ENCODE measurements around the gene ASF1A.

ASF1A gene

DNA sequence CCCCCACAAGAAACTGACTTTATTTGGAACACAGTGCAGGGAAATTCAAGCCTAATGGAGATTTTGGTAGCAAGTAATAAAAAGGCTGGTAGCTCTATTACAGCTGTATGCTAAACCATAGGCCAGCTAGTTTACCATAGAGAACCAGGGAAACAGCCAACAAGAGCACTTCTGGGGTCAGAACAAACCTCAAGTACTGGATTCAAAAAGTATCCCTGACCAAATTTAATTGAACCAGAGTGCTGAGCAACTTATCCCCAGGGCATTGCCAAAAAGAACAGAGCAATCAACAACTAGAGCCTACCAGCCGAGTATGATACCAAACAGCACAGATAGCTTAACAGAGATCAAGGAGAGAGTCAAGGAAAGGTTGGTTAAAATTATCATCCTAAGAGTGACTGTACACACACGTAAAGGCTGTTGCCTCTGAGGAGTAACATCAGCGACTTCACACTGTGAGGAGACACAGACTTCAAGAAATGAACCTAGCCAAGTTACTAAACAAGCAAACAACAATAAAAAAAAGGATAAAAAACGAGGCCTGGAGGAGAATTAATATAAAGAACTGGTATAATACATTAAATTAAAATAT, 11.5 kb upstream of the ASF1A start:
- H2AFZ ChIP-seq (ENCODE audit: low read depth, low read length, severe bottlenecking): no peak overlapping the region
- no peaks in the 10 kb centered on the region for H4K20me1 ChIP-seq (ENCODE audit: low read depth, low read length)
- no peaks in the 10 kb centered on the region for H3K27me3 ChIP-seq (ENCODE audit: low read length)
- H3K36me3 ChIP-seq (ENCODE audit: low read length): no peaks in the 10 kb centered on the region
- H3F3A ChIP-seq (ENCODE audit: insufficient read depth): peaks cover 5% of the 10 kb centered on the region
- no peaks in the 10 kb centered on the region for H3K9me2 ChIP-seq (replicated peaks; ENCODE audit: insufficient read depth, low read length)
- peaks cover 12% of the 10 kb centered on the region for H3K79me2 ChIP-seq (ENCODE audit: insufficient read depth, low read length)
- H3K9ac ChIP-seq (ENCODE audit: low read length): no peak overlapping the region
- no peaks in the 10 kb centered on the region for H3K9me3 ChIP-seq (ENCODE audit: insufficient read depth, low read length)
- H3K27ac ChIP-seq (ENCODE audit: low read depth, low read length): no peak overlapping the region
- H3K4me2 ChIP-seq (ENCODE audit: low read depth, low read length, poor library complexity, severe bottlenecking): no peak overlapping the region
- TF ChIP-seq CTCF (IDR thresholded peaks at IDR 0.05; ENCODE audit: insufficient read depth, low read length, poor library complexity, severe bottlenecking): no peak
- TF ChIP-seq EZH2phosphoT487 (conservative IDR thresholded peaks at IDR 0.05; ENCODE audit: low read length): no peak
- H3K4me3 ChIP-seq (ENCODE audit: insufficient read depth, low read length, poor library complexity, severe bottlenecking): no peak overlapping the region

GRCh38 chr6:118886641-118887040, 7.3 kb upstream of the ASF1A start:
- Histone ChIP-seq H3K27me3 (ENCODE audit: low read length) (no peaks in the 10 kb centered on the region), H3K4me3 (ENCODE audit: insufficient read depth, low read length, poor library complexity, severe bottlenecking) (no peak overlapping the region), H3K9ac (ENCODE audit: low read length) (no peak overlapping the region), H3F3A (ENCODE audit: insufficient read depth) (peaks cover 15% of the 10 kb centered on the region), H3K36me3 (ENCODE audit: low read length) (no peaks in the 10 kb centered on the region), H4K20me1 (ENCODE audit: low read depth, low read length) (no peaks in the 10 kb centered on the region), H3K79me2 (ENCODE audit: insufficient read depth, low read length) (peaks cover 16% of the 10 kb centered on the region), H3K27ac (ENCODE audit: low read depth, low read length) (no peak overlapping the region), H3K9me2 (replicated peaks; ENCODE audit: insufficient read depth, low read length) (no peaks in the 10 kb centered on the region), H2AFZ (ENCODE audit: low read depth, low read length, severe bottlenecking) (no peak overlapping the region), H3K4me2 (ENCODE audit: low read depth, low read length, poor library complexity, severe bottlenecking) (no peak overlapping the region), H3K9me3 (ENCODE audit: insufficient read depth, low read length) (no peaks in the 10 kb centered on the region)
- no peak for TF ChIP-seq CTCF (IDR thresholded peaks at IDR 0.05; ENCODE audit: insufficient read depth, low read length, poor library complexity, severe bottlenecking)
- no peak for TF ChIP-seq EZH2phosphoT487 (conservative IDR thresholded peaks at IDR 0.05; ENCODE audit: low read length)

- H3K79me2 ChIP-seq (ENCODE audit: insufficient read depth, low read length): peaks cover 34% of the 10 kb centered on the region
- H3K9me3 ChIP-seq (ENCODE audit: insufficient read depth, low read length): no peaks in the 10 kb centered on the region
- peaks cover 30% of the 10 kb centered on the region for H3F3A ChIP-seq (ENCODE audit: insufficient read depth)
- H4K20me1 ChIP-seq (ENCODE audit: low read depth, low read length): no peaks in the 10 kb centered on the region
- H3K36me3 ChIP-seq (ENCODE audit: low read length): no peaks in the 10 kb centered on the region
- H3K4me2 ChIP-seq (ENCODE audit: low read depth, low read length, poor library complexity, severe bottlenecking): no peak overlapping the region
- no peaks in the 10 kb centered on the region for H3K9me2 ChIP-seq (replicated peaks; ENCODE audit: insufficient read depth, low read length)
- H3K27ac ChIP-seq (ENCODE audit: low read depth, low read length): no peak overlapping the region
- no peak for TF ChIP-seq CTCF (IDR thresholded peaks at IDR 0.05; ENCODE audit: insufficient read depth, low read length, poor library complexity, severe bottlenecking)
- no peak for TF ChIP-seq EZH2phosphoT487 (conservative IDR thresholded peaks at IDR 0.05; ENCODE audit: low read length)
- H2AFZ ChIP-seq (ENCODE audit: low read depth, low read length, severe bottlenecking): no peak overlapping the region
- H3K9ac ChIP-seq (ENCODE audit: low read length): no peak overlapping the region
- no peaks in the 10 kb centered on the region for H3K27me3 ChIP-seq (ENCODE audit: low read length)
- no peak overlapping the region for H3K4me3 ChIP-seq (ENCODE audit: insufficient read depth, low read length, poor library complexity, severe bottlenecking)
These were observed 4.8 kb upstream of the ASF1A start for GRCh38 chr6:118889163-118889562.

Measured in SU-DHL-6 (cell line).